PFSK-1 (cell line): ENCODE results near the gene IMP4.

Experiments
- FOXP2 ChIP-seq: optimal IDR thresholded peaks from 2 replicates; pipeline ENCODE3; 2011; ENCODE audit warnings: borderline replicate concordance, control low read depth, inconsistent platforms; ENCODE audit not compliant: insufficient read depth; ENCODE audit errors: extremely low read length, extremely low read depth
- POLR2AphosphoS5 ChIP-seq: IDR thresholded peaks from 2 replicates; pipeline ENCODE4 v1.6.1; 2012; ENCODE audit warnings: low read depth, mild to moderate bottlenecking, control low read depth, low read length, moderate library complexity
- REST ChIP-seq, 2 experiments: IDR thresholded peaks; 2 replicates each; pipeline versions ENCODE4 v1.6.1 to v1.8.0; 2011 to 2012; ENCODE audit warnings: low read depth in 2 of 2, low read length in 2 of 2, control low read depth in 1 of 2, inconsistent platforms in 1 of 2, mild to moderate bottlenecking in 1 of 2, moderate library complexity in 1 of 2; ENCODE audit not compliant: insufficient read depth in 1 of 2
- SIN3A ChIP-seq: IDR thresholded peaks from 2 replicates; pipeline ENCODE4 v1.6.1; 2012; ENCODE audit warnings: mild to moderate bottlenecking, low read length, moderate library complexity, borderline replicate concordance; ENCODE audit not compliant: insufficient read depth
- TAF1 ChIP-seq: IDR thresholded peaks from 2 replicates; pipeline ENCODE4 v1.6.1; 2012; ENCODE audit warnings: low read length, control low read depth, borderline replicate concordance; ENCODE audit not compliant: insufficient read depth

IMP4 gene

DNA sequence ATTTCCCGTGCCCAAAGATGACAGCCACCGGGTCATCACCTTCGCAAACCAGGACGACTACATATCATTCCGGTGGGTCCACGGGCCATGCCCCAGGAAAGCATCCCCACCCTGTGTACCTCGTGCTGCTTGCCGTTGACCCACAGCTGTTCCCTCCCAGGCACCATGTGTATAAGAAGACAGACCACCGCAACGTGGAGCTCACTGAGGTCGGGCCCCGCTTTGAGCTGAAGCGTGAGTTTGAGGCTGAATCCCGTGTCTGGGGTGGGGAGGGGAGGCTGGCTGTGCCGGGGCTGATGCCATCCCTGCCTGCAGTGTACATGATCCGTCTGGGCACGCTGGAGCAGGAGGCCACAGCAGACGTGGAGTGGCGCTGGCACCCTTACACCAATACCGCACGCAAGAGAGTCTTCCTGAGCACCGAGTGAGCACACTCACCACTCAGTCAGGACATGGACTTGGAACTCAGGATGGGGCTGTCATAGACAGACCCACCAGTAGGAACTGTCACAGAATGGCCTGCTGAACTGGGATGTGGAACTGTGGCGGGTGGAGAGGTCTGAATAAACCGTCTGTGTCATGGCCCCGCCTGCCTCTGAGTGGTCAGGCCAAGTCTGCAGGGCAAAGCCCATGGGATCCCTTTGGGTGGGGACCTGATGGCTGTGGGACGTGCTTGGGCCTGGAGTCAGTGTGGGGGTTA lies 3.5 kb downstream of the IMP4 start:
- TF ChIP-seq FOXP2: no peak
- TF ChIP-seq POLR2AphosphoS5: no peak
- no peak for TF ChIP-seq SIN3A
- no peak for TF ChIP-seq REST (IDR thresholded peaks at IDR 0.05; ENCODE audit: insufficient read depth in 1 of 2, low read depth in 2 of 2, low read length in 2 of 2)
- no peak for TF ChIP-seq TAF1

GRCh38 chr2:130346741-130347066 lies 4.0 kb downstream of the IMP4 start:
- no peak for TF ChIP-seq FOXP2
- no peak for TF ChIP-seq REST (IDR thresholded peaks at IDR 0.05; ENCODE audit: insufficient read depth in 1 of 2, low read depth in 2 of 2, low read length in 2 of 2)
- no peak for TF ChIP-seq TAF1

DNA sequence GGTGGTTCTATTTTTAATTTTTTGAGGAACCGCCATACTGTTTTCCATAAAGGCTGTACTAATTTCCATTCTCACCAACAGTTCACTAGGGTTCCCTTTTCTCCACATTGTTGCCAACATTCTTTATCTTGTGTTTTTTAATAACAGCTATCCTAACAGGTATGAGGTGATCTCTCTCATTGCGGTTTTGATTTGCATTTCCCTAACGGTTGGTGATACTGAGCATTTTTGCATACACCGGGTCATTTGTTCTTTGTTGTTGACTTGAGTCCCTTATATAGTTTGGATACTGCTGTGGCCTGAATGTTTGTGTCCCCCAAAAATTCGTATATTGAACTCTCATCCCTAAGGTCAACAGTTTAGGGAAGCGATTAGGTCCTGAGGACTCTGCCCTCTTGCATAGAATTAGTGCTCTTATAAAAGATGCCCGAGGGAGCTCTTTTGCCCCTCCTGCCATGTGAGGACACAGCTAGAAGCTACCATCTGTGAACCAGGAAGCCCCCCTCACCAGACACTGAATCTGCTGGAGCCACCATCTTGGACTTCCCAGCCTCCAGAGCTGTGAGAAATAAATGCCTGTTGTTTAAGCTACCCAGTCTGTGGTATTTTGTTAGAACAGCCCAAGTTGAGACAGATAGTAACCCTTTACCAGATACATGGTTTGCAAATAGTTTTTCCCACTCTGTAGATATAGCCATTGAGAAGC lies 4.7 kb downstream of the IMP4 start:
- TF ChIP-seq POLR2AphosphoS5 (no peak), FOXP2 (no peak), SIN3A (no peak), TAF1 (no peak), REST (IDR thresholded peaks at IDR 0.05; ENCODE audit: insufficient read depth in 1 of 2, low read depth in 2 of 2, low read length in 2 of 2) (no peak)

GRCh38 chr2:130349174-130349573 lies 6.5 kb downstream of the IMP4 start:
- TF ChIP-seq POLR2AphosphoS5 (0 out of 2 replicates have a peak, but pooled peaks have one; percentile 13), TAF1 (no peak), FOXP2 (no peak)

DNA sequence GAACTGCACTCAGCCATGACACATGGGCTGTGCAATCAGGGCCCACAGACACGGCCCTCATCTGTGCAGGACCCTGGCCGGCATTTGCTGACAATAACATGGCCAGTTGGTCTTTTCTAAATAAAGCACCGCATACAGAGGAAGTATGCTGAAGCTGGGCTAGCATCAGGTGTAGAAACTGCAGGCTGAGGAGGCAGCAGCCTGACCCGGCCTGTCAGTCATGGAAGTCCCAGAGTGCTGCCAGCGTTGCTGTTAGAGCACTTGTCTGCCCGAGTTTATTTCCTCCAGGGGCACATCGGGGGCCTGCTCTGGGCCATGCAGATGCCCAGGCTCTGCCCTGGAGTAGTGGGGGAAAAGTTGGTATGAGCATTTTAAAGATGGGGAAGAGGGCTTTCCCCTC lies 9.0 kb downstream of the IMP4 start:
- no peak for TF ChIP-seq SIN3A
- TF ChIP-seq TAF1: no peak
- no peak for TF ChIP-seq FOXP2
- no peak for TF ChIP-seq REST (IDR thresholded peaks at IDR 0.05; ENCODE audit: insufficient read depth in 1 of 2, low read depth in 2 of 2, low read length in 2 of 2)
- TF ChIP-seq POLR2AphosphoS5: no peak
